ENCODE results near the gene MPRIP. TPM values are rescaled to one million over a fixed set of nuclear protein-coding genes. Genes with fewer than 3 reads are reported as not detected.

MPRIP gene
- total RNA-seq, 1 donor from 2014 or later, result 423 TPM

GRCh38 chr17:17108451-17109049 lies 66.3 kb downstream of the MPRIP start:
- DNase-seq (ENCODE audit: low spot score), result peak; percentile 64

- DNase-seq (ENCODE audit: low spot score), result no peak
These were observed 67.0 kb downstream of the MPRIP start for GRCh38 chr17:17109256-17109655.

DNA sequence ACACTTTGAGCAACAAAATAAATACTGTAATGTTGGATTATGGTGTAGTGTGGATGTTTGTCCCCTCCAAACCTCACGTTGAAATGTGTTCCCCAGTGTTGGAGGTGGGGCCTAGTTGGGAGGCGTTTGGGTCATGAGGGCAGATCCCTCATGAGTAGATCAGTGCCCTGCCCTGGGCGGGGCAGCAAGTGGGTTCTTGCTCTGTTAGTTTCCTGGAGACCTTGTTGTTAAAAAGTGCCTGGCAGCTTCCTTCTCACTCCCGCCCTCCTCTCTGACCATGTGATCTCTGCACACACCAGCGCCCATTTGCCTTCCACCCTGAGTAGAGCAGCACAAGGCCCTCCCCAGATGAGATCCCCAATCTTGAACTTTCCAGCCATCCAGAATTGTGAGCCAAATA lies 67.7 kb downstream of the MPRIP start:
- peak; percentile 67 for DNase-seq (ENCODE audit: low spot score)

GRCh38 chr17:17110520-17110919 lies 68.3 kb downstream of the MPRIP start:
- no peak for DNase-seq (ENCODE audit: low spot score)

DNA sequence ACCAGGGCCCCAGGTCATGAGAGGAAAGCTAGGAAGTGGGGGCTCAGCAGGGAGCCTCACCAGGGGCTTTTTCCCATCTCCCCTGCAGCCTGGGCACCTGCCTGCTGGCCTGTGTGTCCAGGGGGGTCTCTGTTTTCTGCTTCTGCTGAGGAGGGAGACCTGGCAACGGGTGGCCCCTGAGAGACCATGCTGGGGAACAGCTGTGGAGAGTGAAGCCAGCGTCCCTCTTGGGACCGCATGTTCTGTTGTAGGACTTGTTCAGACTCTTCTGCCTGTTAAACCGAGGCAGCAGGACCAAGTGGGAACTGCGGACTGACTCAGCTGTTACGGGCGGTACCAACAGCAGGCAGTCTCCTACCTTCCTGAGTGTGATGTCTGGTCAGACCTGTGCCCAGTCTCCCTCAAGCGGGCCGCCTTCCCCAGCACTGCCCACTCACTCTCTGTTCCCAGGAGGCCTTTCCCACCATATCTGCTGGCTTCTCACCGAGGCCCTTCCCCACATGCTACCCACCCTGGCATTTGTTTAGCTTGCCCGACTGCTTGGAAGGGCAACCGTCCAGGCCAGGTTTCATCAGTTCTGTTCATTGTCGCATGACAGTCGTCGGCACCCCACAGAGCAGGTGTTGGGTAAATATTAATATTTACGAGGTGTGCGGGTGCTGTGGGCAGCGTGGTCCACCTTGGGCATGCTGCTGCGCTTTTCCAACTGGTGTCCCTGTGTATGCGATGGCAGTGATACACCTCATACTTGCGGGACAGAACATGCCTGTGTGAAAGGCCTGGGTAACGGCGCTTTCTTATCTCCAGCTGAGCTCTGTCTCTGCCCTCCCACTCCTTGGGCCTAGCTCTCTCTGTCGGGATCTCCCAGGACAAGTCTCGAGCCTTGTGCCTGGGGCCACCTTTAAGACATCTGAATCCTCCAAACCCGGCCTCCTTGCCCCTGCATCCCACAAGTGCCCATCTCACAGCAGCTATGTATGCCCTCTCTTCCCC lies 69.4 kb downstream of the MPRIP start:
- no peak for DNase-seq (ENCODE audit: low spot score)

GRCh38 chr17:17112628-17113200 lies 70.5 kb downstream of the MPRIP start:
- DNase-seq (ENCODE audit: low spot score), result no peak

GRCh38 chr17:17114592-17115225 lies 72.5 kb downstream of the MPRIP start:
- no peak for DNase-seq (ENCODE audit: low spot score)

GRCh38 chr17:17115620-17116019 lies 73.4 kb downstream of the MPRIP start:
- DNase-seq (ENCODE audit: low spot score), result no peak

GRCh38 chr17:17116406-17116805 lies 74.1 kb downstream of the MPRIP start:
- DNase-seq (ENCODE audit: low spot score), result no peak

DNA sequence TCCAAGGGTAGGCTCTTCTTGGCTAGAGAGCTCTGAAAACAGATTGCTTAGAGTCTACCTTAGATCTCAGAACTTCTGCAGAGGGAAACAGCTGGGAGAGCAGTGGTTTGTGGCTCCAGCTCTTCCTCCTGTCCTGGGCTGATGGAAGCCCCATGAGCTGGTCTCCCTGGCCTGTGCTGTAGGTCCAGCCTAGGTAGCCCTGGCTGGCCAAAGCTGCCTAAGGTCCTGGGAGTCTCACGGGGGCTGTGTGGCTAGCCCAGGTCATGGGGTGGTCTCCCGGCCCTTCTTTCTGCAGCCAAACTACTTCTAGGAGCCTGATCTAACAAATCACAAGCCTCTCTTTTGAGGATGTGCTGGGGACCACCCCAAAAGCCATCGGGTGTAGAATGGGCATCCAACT lies 75.7 kb downstream of the MPRIP start:
- DNase-seq (ENCODE audit: low spot score), result no peak

- no peak for DNase-seq (ENCODE audit: low spot score)
These were observed 76.1 kb downstream of the MPRIP start for GRCh38 chr17:17118399-17118798.

GRCh38 chr17:17119106-17119505 lies 76.8 kb downstream of the MPRIP start:
- DNase-seq (ENCODE audit: low spot score), result no peak

GRCh38 chr17:17119533-17119932 lies 77.3 kb downstream of the MPRIP start:
- no peak for DNase-seq (ENCODE audit: low spot score)

GRCh38 chr17:17120294-17120693 lies 78.0 kb downstream of the MPRIP start:
- no peak for DNase-seq (ENCODE audit: low spot score)

DNA sequence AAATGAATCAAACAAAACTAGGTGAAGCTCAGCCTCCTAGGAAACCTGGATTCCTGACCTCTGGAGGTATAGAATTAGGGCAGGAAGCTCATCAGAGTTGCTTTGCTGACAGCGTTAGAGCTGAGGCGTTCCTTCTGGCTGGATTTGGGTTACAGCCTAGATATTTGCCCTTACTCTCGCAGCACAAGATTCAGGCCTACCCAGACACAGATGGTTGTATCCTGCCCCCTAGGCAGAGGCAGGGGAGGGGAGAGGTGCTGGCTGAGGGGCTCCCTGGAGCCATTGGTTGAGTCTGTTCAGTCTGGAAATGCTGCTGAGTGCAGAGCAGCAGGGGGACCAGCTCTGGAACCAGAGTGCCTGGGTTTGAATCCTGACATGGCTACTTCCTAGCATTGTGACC lies 78.4 kb downstream of the MPRIP start:
- DNase-seq (ENCODE audit: low spot score), result no peak

- no peak for DNase-seq (ENCODE audit: low spot score)
These were observed 78.9 kb downstream of the MPRIP start for GRCh38 chr17:17121162-17121561.

GRCh38 chr17:17122781-17123483 lies 80.7 kb downstream of the MPRIP start:
- no peak for DNase-seq (ENCODE audit: low spot score)

GRCh38 chr17:17124341-17124740 lies 82.1 kb downstream of the MPRIP start:
- DNase-seq (ENCODE audit: low spot score), result no peak

DNA sequence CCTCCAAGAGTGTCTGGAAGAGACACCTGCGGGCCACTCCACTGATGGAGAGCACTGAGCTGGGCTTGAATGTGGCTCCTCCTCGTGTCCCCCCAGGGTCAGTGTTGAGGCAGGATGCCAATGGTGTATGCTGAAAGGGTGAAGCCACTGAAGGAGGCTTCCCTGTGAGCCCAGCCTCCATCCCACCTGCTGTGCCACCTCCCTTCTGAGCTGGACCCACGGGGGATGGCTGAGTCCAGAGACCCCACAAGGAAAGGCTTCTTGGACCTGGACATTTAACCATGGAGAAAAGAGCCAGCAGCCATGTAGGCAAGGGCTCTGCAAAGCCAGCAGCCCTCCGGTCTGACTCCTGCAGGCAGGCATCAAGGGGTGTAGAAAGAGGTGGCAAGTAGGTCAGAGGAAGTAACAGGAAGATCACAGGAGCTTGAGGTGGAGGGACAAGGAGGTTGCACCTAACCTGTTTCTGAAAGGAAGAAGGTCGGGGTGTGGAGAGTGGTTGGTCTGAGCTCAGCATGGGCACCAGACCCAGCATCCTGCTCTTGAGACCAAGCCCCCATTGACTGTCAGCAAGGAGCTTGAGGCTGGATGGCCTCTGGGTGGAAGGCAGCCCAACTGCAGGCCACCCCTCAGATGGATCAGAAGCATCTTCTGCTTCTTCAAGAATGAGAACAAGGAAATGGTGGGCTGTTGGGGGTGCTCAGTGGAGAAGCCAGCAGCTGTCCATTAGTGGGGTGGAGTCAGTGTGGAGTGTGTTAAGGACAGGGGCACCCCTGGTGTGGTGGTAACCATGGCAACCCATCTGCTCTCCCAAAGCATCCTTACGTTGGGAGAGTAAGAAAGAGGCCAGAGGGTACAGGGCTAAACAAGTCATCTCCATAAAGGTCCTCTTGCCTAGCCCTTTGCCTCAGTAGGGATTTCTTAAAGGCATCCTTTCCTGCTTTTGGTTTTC lies 83.2 kb downstream of the MPRIP start:
- no peak for DNase-seq (ENCODE audit: low spot score)

Measured in ureter (tissue), 1 donor.